Measurements from ENCODE around the gene WFDC2.
"Not testable (repeated sequence)": the region's sequence is repeated elsewhere in the genome, so short reads cannot be mapped to it uniquely, and the experiment has no call there.

WFDC2 gene

DNA sequence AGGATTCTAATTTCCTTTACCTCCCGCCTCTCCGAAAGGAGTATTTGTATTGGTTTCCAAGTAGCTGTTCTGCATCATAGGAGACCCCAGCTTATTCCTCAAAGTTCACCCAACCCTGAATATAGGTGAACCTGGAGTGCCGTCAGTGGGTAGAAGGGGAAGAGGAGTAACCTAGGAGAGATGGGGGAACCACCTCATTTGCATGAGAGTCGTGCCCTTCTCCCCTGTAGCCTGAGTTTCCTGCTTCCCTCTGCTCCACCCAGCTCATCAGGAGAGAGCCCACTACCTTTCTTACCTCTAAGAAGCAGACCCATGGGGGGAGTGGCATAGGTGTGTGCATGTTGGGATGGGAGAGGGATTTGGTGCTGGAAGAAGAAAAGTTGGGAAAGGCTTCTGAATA, 17.3 kb upstream of the WFDC2 start:
- no peak for DNase-seq (ENCODE audit: low read depth)

DNA sequence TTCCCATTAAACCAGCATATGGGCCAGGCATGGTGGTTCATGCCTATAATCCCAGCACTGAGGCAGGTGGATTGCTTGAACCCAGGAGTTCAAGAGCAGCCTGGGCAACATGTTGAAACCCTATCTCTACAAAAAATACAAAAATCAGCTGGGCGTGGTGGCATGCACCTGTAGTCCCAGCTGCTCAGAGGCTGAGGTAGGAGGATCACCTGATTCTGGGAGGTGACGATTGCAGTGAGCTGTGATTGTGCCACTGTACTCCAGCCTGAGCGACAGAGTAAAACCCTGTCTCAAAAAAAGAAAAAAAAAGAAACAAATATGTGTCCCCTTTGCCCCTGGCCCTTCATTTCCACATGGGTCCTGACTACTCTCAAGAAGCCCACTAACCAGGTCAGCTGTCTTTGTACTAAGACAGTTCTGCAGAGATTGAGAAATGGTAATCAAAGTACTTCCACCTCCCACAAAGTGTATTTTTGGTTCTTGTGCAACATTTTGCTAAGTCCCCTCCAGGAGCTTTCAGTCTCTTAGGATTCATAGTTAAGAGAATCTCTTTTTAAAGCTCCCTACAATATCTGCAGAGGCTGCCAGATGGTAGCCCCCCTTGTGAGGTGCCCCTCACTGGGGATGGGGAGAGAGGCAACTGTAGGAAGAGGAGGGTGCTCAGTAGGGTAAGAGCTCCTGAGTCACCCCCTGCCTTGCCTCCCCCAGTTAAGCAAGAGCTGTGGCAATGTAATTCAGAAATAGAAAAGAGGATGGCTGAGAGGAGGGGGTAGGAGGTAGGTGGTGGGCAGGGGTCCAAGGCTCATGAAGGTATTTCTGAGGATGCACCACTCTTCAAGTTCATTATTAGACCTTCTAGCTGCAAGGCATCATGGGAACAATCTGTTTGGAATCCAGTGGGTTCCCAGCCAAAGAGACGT, 16.5 kb upstream of the WFDC2 start:
- DNase-seq (ENCODE audit: low read depth) = no peak

- DNase-seq (ENCODE audit: low read depth) = no peak
Observed at GRCh38 chr20:45456632-45457031, 12.9 kb upstream of the WFDC2 start.

DNA sequence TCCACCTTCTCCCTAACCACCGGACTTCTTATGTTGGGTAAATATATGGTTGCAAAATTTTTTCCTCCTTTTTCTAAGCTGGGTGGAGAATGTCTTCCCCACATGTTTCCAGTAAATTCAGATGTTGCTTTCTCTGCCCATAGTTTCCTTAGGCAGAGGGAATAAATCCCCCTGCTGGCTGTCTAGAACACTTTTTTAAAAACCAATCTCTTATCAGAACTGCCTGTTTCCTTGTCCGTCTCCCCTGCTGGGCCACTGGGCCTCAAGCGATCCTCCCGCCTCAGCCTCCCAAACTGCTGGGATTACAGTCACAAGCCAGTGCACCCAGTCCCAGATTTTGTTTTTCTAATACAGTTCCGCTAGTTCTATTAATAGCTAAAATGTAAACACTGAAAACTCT, 9.9 kb upstream of the WFDC2 start:
- DNase-seq (ENCODE audit: low read depth) = no peak

GRCh38 chr20:45461225-45461624, 8.3 kb upstream of the WFDC2 start:
- no peak for DNase-seq (ENCODE audit: low read depth)

- no peak for DNase-seq (ENCODE audit: low read depth)
Observed at GRCh38 chr20:45462711-45463509, 6.6 kb upstream of the WFDC2 start.

DNA sequence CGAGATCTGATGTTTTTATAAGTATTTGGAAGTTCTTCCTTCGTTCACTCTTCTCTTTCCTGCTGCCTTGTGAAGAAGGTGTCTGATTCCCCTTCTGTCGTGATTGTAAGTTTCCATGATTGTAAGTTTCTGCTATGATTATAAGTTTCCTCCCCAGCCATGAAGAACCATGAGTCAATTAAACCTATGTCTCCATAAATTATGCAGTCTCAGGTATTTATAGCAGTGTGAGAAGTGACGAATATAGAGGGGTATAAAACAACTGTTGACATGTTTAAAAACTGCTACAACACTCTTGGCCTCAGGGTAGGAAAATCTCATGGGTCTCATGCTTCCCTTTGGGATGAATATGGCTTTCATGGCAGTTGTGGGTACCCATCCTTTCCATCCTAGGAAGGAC, 5.8 kb upstream of the WFDC2 start:
- DNase-seq (ENCODE audit: low read depth) = no peak

GRCh38 chr20:45465491-45466266, 3.9 kb upstream of the WFDC2 start:
- no peak for DNase-seq (ENCODE audit: low read depth)

DNA sequence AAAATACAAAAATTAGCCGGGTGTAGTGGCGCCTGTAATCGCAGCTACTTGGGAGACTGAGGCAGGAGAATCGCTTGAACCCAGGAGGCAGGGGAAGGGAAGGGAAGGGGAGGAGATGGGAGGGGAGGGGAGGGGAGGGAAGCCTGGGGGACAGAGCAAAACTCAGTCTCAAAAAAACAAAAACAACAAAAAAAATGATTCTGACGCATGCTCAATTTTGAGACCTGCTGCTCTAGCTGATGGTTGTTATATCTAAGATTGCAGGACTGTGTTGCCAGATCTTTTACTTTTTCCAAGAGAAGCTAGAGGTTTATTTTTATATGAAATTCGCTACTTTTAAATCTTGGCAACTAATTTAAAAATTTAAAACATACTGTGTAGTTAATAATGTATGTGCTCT, 2.4 kb upstream of the WFDC2 start:
- DNase-seq (ENCODE audit: low read depth) = no peak

- DNase-seq (ENCODE audit: low read depth) = no peak
Observed at GRCh38 chr20:45467861-45468260, 1.7 kb upstream of the WFDC2 start.

DNA sequence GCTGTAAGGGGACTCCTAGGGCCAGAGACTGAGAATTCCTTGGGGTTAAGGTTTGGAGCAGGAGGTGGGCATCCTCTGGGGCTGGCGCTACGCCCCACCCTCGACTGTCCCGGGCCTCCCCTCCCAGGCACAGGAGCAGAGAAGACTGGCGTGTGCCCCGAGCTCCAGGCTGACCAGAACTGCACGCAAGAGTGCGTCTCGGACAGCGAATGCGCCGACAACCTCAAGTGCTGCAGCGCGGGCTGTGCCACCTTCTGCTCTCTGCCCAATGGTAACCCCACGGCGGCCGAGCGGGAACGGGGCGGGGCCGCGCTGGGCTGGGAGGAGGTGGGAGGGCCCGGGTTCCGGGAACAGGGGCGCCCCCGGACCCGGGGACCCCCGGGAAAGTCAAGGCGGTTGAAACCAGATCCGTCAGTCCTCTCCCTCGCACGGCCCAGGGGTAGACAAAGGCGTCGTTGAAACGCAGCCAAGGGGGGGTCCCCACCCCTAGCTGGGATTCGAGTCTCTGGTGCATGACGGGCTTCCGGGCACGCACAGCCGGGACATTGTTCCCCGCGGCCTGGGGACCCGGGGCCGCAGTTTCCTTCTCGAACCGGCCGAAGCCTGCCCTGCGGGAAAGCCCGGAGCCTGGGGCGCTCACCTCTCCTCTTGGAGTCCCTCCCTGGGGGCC, 844 bp downstream of the WFDC2 start:
- DNase-seq (ENCODE audit: low read depth) = no peak

DNA sequence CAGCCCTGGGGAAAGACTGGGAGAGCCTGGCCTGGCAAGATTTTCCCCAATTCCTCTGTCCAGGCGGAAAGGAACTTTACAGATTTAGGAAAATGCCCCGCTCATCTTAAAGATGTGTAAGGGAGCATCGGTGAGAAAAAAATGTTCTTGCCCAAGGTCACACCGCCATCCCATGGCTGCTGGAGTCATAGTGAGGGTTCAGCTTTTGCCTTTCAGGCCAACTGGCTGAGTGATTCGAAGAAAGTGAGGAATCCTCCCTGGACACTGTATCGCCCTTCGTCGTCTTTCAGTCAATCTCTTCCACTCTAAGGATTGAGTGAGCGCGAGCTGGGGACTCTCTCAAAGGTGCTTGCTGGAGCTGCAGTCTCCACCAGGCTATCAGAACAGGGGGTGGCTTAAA, 1.4 kb downstream of the WFDC2 start:
- DNase-seq (ENCODE audit: low read depth) = no peak

DNA sequence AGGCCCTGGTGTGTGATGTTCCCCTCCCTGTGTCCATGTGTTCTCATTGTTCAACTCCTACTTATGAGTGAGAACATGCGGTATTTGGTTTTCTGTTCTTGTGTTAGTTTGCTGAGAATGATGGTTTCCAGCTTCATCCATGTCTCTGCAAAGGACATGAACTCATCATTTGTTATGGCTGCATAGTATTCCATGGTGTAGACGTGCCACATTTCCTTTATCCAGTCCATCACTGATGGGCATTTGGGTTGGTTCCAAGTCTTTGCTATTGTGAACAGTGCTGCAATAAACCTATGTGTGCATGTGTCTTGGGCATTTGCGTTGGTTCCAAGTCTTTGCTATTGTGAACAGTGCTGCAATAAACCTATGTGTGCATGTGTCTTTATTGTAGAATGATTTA, 2.7 kb downstream of the WFDC2 start:
- DNase-seq (ENCODE audit: low read depth) = not testable (repeated sequence)

DNA sequence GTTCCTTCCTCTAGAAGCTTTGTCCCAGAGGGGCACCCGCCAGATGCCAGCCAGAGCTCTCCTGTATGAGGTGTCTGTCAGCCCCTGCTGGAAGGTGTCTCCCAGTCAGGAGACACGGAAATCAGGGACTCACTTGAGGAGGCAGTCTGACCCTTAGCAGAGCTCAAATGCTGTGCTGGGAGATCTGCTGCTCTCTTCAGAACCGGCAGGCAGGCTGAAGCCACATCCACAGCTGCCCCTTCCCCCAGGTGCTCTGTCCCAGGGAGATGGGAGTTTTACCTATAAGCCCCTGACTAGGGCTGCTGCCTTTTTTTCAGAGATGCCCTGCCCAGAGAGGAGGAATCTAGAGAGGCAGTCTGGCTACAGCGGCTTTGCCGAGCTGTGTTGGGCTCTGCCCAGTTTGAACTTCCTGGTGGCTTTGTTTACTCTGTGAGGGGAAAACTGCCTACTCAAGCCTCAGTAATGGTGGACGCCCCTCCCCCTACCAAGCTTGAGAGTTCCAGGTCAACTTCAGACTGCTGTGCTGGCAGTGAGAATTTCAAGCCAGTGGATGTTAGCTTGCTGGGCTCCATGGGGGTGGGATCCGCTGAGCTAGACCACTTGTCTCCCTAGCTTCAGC, 8.1 kb downstream of the WFDC2 start:
- not testable (repeated sequence) for DNase-seq (ENCODE audit: low read depth)

- no peak for DNase-seq (ENCODE audit: low read depth)
Observed at GRCh38 chr20:45479822-45480221, 10.3 kb downstream of the WFDC2 start.

GRCh38 chr20:45484676-45485075, 15.1 kb downstream of the WFDC2 start:
- DNase-seq (ENCODE audit: low read depth) = no peak

DNA sequence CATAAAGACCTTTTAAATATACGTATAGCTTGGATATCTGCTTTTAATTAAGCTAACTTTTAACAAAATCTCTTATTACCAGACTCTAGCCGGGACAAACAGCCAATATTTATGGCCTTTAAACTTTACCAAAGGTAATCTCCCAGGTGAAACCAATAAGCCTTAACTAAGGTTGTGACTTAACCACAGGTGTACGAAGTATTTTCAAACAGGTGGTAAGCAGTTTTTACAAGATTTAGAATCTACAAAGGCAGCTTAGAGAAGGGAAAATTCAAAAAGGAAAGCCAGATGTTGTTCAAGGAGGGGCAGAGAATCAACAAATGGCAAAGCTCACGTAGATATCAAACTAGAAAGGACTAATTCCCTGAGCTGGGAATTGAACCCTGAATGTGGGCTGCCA, 15.8 kb downstream of the WFDC2 start:
- no peak for DNase-seq (ENCODE audit: low read depth)

- no peak for DNase-seq (ENCODE audit: low read depth)
Observed at GRCh38 chr20:45487231-45487635, 17.7 kb downstream of the WFDC2 start.

GRCh38 chr20:45489083-45489531, 19.6 kb downstream of the WFDC2 start:
- no peak for DNase-seq (ENCODE audit: low read depth)

- DNase-seq (ENCODE audit: low read depth) = no peak
Observed at GRCh38 chr20:45495501-45495941, 26.0 kb downstream of the WFDC2 start.

- DNase-seq (ENCODE audit: low read depth) = no peak
Observed at GRCh38 chr20:45496166-45496565, 26.6 kb downstream of the WFDC2 start.

Data from non-pigmented ciliary epithelial cell (primary cell).